K562 (cell line): ENCODE data around the gene PRIM1. TPM values are rescaled to one million over a fixed set of nuclear protein-coding genes. Genes with fewer than 3 reads are reported as not detected.

Experiments used
- ARID2 ChIP-seq: fragments of 450-650 bp; IDR thresholded peaks from 2 replicates; pipeline ENCODE4 v1.6.1; 2017; ENCODE audit warnings: antibody characterized with exemption, mild to moderate bottlenecking
- GABPB1 ChIP-seq: sonication (generic); formaldehyde crosslinking; IDR thresholded peaks from 2 replicates; pipeline ENCODE4 v1.8.0; 2022; ENCODE audit warnings: mild to moderate bottlenecking, missing genetic modification reagents
- PTTG1 ChIP-seq: fragments of 450-650 bp; IDR thresholded peaks from 2 replicates; pipeline ENCODE4 v1.6.1; 2016; ENCODE audit warnings: low read depth, mild to moderate bottlenecking, missing genetic modification characterization, missing compliant biosample characterization
- SMAD2 ChIP-seq: fragments of 150-350 bp; IDR thresholded peaks from 2 replicates; pipeline ENCODE4 v1.6.1; 2014; ENCODE audit warnings: low read depth, mild to moderate bottlenecking, low read length
- TAF7 ChIP-seq: fragments of 450-650 bp; IDR thresholded peaks from 2 replicates; pipeline ENCODE4 v1.6.1; 2016; ENCODE audit warnings: missing genetic modification characterization, missing compliant biosample characterization
- TAL1 ChIP-seq: fragments of 450-650 bp; IDR thresholded peaks from 2 replicates; pipeline ENCODE4 v1.6.1; 2016; ENCODE audit warnings: mild to moderate bottlenecking
- TBL1XR1 ChIP-seq, 2 experiments: IDR thresholded peaks; 2 replicates each; pipeline ENCODE4 v1.6.1; 2012; ENCODE audit warnings: improper control_type of control experiment in 2 of 2, low read length in 2 of 2, mild to moderate bottlenecking in 1 of 2
- ZBTB8A ChIP-seq: fragments of 450-650 bp; IDR thresholded peaks from 2 replicates; pipeline ENCODE4 v1.6.1; 2018; ENCODE audit warnings: mild to moderate bottlenecking, moderate library complexity; ENCODE audit not compliant: partially characterized antibody
- ZNF175 ChIP-seq: fragments of 200-800 bp; sonication (Bioruptor generic); IDR thresholded peaks from 2 replicates; pipeline ENCODE4 v1.6.1; 2016; ENCODE audit warnings: low read depth, mild to moderate bottlenecking, missing genetic modification characterization, missing compliant biosample characterization
- ZNF41 ChIP-seq: fragments of 250-450 bp; sonication (Bioruptor Pico); conservative IDR thresholded peaks from 2 replicates; pipeline ENCODE4 v1.4.0; 2020; ENCODE audit warnings: mild to moderate bottlenecking
- ZNF561 ChIP-seq: fragments of 450-650 bp; formaldehyde crosslinking; conservative IDR thresholded peaks from 2 replicates; pipeline ENCODE4 v1.4.0; 2020; ENCODE audit warnings: mild to moderate bottlenecking, moderate library complexity
- polyA plus RNA-seq, 8 experiments: library from polyadenylated mRNA; depleted of rRNA in 4 of 8; stranded (reverse) in 5 of 8; unstranded in 3 of 8; fragments of >200 nt; fragmentation: Nextera tagmentation in 2 of 8; fragmentation: Illumina TruSeq in 1 of 8; extraction: Ambion mirVana in 2 of 8; extraction: Trizol in 1 of 8; gene quantifications; 2 replicates each; pipeline versions ENCODE4 v1.2.1 to v1.2.3, GENCODE V29; 2011 to 2014; ENCODE audit warnings: inconsistent platforms in 1 of 8, missing spikeins in 1 of 8
- total RNA-seq, 7 experiments: library from RNA; depleted of rRNA in 6 of 7; stranded (reverse); fragments of >200 nt in 6 of 7; fragmentation: Illumina TruSeq in 2 of 7; extraction: Trizol in 2 of 7; gene quantifications; 2 replicates each; pipeline versions ENCODE4 v1.2.1 to v1.2.3, GENCODE V29; 2011 to 2021; ENCODE audit warnings: low replicate concordance in 1 of 7
- TF ChIP-seq, protein P1 (sequence below): sonication (generic); formaldehyde crosslinking; IDR thresholded peaks from 2 replicates; pipeline ENCODE4 v1.8.1; 2023; ENCODE audit warnings: mild to moderate bottlenecking, missing genetic modification reagents, moderate library complexity
- TF ChIP-seq, protein P2 (sequence below): fragments of 450-650 bp; formaldehyde crosslinking; IDR thresholded peaks from 2 replicates; pipeline ENCODE4 v1.4.0; 2022; ENCODE audit warnings: mild to moderate bottlenecking, moderate library complexity
- TF ChIP-seq, protein P3 (sequence below): sonication (generic); formaldehyde crosslinking; IDR thresholded peaks from 2 replicates; pipeline ENCODE4 v1.8.0; 2023; ENCODE audit warnings: mild to moderate bottlenecking, missing genetic modification reagents
- TF ChIP-seq, protein P4 (sequence below): fragments of 250-450 bp; sonication (Bioruptor Pico); IDR thresholded peaks from 2 replicates; pipeline ENCODE4 v1.8.0; 2021; ENCODE audit warnings: moderate library complexity, mild to moderate bottlenecking, inconsistent platforms
- TF ChIP-seq, protein P5 (sequence below): IDR thresholded peaks from 2 replicates; pipeline ENCODE4 v1.6.1; 2016; ENCODE audit warnings: missing genetic modification characterization, missing compliant biosample characterization
- TF ChIP-seq, protein P6 (sequence below), 2 experiments: IDR thresholded peaks; 2 replicates each; pipeline ENCODE4 v1.6.1; 2011; ENCODE audit warnings: borderline replicate concordance in 1 of 2, control low read depth in 1 of 2, low read depth in 1 of 2, low read length in 1 of 2, mild to moderate bottlenecking in 1 of 2, mixed read lengths in 1 of 2, moderate library complexity in 1 of 2; ENCODE audit not compliant: insufficient read depth in 1 of 2, insufficient read length in 1 of 2, poor library complexity in 1 of 2, severe bottlenecking in 1 of 2; ENCODE audit errors: extremely low read depth in 1 of 2

The PRIM1 gene
- total and polyA plus RNA-seq, 9 of the 15 experiments (the other 6 are each of a cell fraction or from before 2014, with no cell fraction given) = 67.2 to 179 (median 140) TPM

DNA sequence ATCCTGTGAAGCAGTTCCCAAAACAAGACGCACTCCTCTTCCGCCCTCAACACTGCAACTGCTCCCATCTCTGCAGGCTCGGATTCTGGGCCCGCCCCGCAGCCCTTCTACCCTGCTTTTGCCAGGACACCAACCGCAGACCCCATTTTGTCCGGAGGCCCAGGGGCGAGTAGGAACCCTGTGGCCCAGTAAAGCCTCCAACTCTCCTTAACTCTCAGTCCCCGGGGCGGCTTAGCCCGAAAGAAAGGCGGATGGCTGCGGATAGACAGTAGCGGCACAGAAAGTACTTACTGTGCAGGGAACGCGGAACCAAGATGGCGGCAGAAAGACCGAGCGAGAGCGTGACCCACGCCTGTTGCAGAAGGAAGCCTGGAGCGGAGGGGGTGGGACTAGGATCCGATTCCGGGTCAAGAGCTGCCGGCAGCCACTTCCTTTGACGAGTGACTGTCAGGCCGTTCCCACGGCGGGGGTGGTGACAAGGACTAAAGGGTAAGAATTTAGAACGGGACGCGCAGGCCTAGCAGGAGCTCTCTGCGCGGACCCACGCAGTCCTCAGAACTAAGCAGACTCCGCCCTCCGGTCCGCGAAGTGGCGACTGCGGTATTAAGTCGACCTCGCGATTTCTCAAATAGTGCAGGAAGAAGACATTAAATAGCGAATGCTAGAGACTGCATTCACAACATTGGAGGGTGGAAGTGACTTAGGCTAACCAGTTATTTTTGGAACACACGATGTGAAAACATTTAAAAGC is 27.0 kb downstream of the PRIM1 start, which contains the start of gene NACA (continued):
- TF ChIP-seq ZNF561 = no peak
- no peak for TF ChIP-seq SMAD2
- TF ChIP-seq, protein P1, sequence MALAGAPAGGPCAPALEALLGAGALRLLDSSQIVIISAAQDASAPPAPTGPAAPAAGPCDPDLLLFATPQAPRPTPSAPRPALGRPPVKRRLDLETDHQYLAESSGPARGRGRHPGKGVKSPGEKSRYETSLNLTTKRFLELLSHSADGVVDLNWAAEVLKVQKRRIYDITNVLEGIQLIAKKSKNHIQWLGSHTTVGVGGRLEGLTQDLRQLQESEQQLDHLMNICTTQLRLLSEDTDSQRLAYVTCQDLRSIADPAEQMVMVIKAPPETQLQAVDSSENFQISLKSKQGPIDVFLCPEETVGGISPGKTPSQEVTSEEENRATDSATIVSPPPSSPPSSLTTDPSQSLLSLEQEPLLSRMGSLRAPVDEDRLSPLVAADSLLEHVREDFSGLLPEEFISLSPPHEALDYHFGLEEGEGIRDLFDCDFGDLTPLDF (CRISPR knock-in tag) = peak; percentile 88
- no peak for TF ChIP-seq TAL1
- no peak for TF ChIP-seq ARID2
- TF ChIP-seq, protein P2, sequence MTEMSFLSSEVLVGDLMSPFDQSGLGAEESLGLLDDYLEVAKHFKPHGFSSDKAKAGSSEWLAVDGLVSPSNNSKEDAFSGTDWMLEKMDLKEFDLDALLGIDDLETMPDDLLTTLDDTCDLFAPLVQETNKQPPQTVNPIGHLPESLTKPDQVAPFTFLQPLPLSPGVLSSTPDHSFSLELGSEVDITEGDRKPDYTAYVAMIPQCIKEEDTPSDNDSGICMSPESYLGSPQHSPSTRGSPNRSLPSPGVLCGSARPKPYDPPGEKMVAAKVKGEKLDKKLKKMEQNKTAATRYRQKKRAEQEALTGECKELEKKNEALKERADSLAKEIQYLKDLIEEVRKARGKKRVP (CRISPR knock-in tag) = no peak
- TF ChIP-seq TAF7 (tag) = peak; percentile 99
- TF ChIP-seq ZNF175 (CRISPR knock-in tag) = no peak
- TF ChIP-seq GABPB1 (CRISPR knock-in tag) = peak; percentile 98
- no peak for TF ChIP-seq TBL1XR1 (IDR thresholded peaks at IDR 0.05; ENCODE audit: low read length in 2 of 2)
- TF ChIP-seq PTTG1 (tag) = no peak
- TF ChIP-seq, protein P3, sequence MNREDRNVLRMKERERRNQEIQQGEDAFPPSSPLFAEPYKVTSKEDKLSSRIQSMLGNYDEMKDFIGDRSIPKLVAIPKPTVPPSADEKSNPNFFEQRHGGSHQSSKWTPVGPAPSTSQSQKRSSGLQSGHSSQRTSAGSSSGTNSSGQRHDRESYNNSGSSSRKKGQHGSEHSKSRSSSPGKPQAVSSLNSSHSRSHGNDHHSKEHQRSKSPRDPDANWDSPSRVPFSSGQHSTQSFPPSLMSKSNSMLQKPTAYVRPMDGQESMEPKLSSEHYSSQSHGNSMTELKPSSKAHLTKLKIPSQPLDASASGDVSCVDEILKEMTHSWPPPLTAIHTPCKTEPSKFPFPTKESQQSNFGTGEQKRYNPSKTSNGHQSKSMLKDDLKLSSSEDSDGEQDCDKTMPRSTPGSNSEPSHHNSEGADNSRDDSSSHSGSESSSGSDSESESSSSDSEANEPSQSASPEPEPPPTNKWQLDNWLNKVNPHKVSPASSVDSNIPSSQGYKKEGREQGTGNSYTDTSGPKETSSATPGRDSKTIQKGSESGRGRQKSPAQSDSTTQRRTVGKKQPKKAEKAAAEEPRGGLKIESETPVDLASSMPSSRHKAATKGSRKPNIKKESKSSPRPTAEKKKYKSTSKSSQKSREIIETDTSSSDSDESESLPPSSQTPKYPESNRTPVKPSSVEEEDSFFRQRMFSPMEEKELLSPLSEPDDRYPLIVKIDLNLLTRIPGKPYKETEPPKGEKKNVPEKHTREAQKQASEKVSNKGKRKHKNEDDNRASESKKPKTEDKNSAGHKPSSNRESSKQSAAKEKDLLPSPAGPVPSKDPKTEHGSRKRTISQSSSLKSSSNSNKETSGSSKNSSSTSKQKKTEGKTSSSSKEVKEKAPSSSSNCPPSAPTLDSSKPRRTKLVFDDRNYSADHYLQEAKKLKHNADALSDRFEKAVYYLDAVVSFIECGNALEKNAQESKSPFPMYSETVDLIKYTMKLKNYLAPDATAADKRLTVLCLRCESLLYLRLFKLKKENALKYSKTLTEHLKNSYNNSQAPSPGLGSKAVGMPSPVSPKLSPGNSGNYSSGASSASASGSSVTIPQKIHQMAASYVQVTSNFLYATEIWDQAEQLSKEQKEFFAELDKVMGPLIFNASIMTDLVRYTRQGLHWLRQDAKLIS (CRISPR knock-in tag) = peak; percentile 98
- TF ChIP-seq, protein P4, sequence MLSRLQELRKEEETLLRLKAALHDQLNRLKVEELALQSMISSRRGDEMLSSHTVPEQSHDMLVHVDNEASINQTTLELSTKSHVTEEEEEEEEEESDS (CRISPR knock-in tag) = no peak
- TF ChIP-seq, protein P5, sequence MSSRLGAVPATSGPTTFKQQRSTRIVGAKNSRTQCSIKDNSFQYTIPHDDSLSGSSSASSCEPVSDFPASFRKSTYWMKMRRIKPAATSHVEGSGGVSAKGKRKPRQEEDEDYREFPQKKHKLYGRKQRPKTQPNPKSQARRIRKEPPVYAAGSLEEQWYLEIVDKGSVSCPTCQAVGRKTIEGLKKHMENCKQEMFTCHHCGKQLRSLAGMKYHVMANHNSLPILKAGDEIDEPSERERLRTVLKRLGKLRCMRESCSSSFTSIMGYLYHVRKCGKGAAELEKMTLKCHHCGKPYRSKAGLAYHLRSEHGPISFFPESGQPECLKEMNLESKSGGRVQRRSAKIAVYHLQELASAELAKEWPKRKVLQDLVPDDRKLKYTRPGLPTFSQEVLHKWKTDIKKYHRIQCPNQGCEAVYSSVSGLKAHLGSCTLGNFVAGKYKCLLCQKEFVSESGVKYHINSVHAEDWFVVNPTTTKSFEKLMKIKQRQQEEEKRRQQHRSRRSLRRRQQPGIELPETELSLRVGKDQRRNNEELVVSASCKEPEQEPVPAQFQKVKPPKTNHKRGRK = no peak
- TF ChIP-seq, protein P6, sequence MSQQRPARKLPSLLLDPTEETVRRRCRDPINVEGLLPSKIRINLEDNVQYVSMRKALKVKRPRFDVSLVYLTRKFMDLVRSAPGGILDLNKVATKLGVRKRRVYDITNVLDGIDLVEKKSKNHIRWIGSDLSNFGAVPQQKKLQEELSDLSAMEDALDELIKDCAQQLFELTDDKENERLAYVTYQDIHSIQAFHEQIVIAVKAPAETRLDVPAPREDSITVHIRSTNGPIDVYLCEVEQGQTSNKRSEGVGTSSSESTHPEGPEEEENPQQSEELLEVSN (IDR thresholded peaks at IDR 0.05; ENCODE audit: borderline replicate concordance in 1 of 2, extremely low read depth in 1 of 2, insufficient read depth in 1 of 2, insufficient read length in 1 of 2, low read depth in 1 of 2, low read length in 1 of 2, poor library complexity in 1 of 2, severe bottlenecking in 1 of 2) = peak in 1 of 2 experiments; percentile 13
- TF ChIP-seq ZBTB8A = no peak
- TF ChIP-seq ZNF41 = peak; percentile 75
